ENCODE results near the gene GAS7. TPM values are rescaled to one million over a fixed set of nuclear protein-coding genes. Genes with fewer than 3 reads are reported as not detected.

Gene GAS7
- polyA plus RNA-seq, 1 experiment, result 1.4 TPM

- POLR2A ChIA-PET, result no interaction called here
- CTCF ChIA-PET, result interaction anchor here (1.9 kb wide), 1 partner anchor 11 kb away, joined by 5 read pairs; no protein-coding TSS in a partner anchor
- no peak for TF ChIP-seq CTCF (IDR thresholded peaks at IDR 0.05; ENCODE audit: insufficient read depth, low read depth, low read length)
- Histone ChIP-seq H3K36me3 (ENCODE audit: control insufficient read depth, insufficient read depth, low read length) (no peaks in the 10 kb centered on the region), H3K27me3 (ENCODE audit: control insufficient read depth, insufficient read depth, low read length) (peaks cover 5% of the 10 kb centered on the region; the same call in 1 of the 2 replicates), H3K4me3 (ENCODE audit: low read depth, low read length) (no peak overlapping the region)
- no peak for DNase-seq (ENCODE audit: low read depth)
Observed at GRCh38 chr17:10087355-10087754, 111.1 kb downstream of the GAS7 start.

GRCh38 chr17:10083864-10084263 is 114.5 kb downstream of the GAS7 start:
- no peak for DNase-seq (ENCODE audit: low read depth)
- no peaks in the 10 kb centered on the region for H3K27me3 ChIP-seq (ENCODE audit: control insufficient read depth, insufficient read depth, low read length)
- H3K4me3 ChIP-seq (ENCODE audit: low read depth, low read length), result no peak overlapping the region
- TF ChIP-seq CTCF (IDR thresholded peaks at IDR 0.05; ENCODE audit: insufficient read depth, low read depth, low read length), result no peak
- POLR2A ChIA-PET, result no interaction called here
- CTCF ChIA-PET, result no interaction called here
- no peaks in the 10 kb centered on the region for H3K36me3 ChIP-seq (ENCODE audit: control insufficient read depth, insufficient read depth, low read length)

- Histone ChIP-seq H3K36me3 (ENCODE audit: control insufficient read depth, insufficient read depth, low read length) (no peaks in the 10 kb centered on the region), H3K4me3 (ENCODE audit: low read depth, low read length) (no peak overlapping the region), H3K27me3 (ENCODE audit: control insufficient read depth, insufficient read depth, low read length) (no peaks in the 10 kb centered on the region)
- DNase-seq (ENCODE audit: low read depth), result no peak
- TF ChIP-seq CTCF (IDR thresholded peaks at IDR 0.05; ENCODE audit: insufficient read depth, low read depth, low read length), result no peak
- ChIA-PET CTCF (no interaction called here), POLR2A (no interaction called here)
Observed at GRCh38 chr17:10082795-10083194, 115.6 kb downstream of the GAS7 start.

- ChIA-PET POLR2A (no interaction called here), CTCF (no interaction called here)
- H3K36me3 ChIP-seq (ENCODE audit: control insufficient read depth, insufficient read depth, low read length), result no peaks in the 10 kb centered on the region
- no peak overlapping the region for H3K4me3 ChIP-seq (ENCODE audit: low read depth, low read length)
- no peaks in the 10 kb centered on the region for H3K27me3 ChIP-seq (ENCODE audit: control insufficient read depth, insufficient read depth, low read length)
- no peak for DNase-seq (ENCODE audit: low read depth)
- TF ChIP-seq CTCF (IDR thresholded peaks at IDR 0.05; ENCODE audit: insufficient read depth, low read depth, low read length), result no peak
Observed at GRCh38 chr17:10081571-10082169, 116.7 kb downstream of the GAS7 start.

GRCh38 chr17:10077561-10078299 is 120.7 kb downstream of the GAS7 start:
- ChIA-PET CTCF (interaction anchor here (1.2 to 2.2 kb wide), 3 partner anchors 8 to 149 kb away, joined by 3 to 8 read pairs (median 5); no protein-coding TSS in a partner anchor), POLR2A (no interaction called here)
- no peak for DNase-seq (ENCODE audit: low read depth)
- H3K4me3 ChIP-seq (ENCODE audit: low read depth, low read length), result no peak overlapping the region
- no peak for TF ChIP-seq CTCF (IDR thresholded peaks at IDR 0.05; ENCODE audit: insufficient read depth, low read depth, low read length)
- no peaks in the 10 kb centered on the region for H3K36me3 ChIP-seq (ENCODE audit: control insufficient read depth, insufficient read depth, low read length)
- no peaks in the 10 kb centered on the region for H3K27me3 ChIP-seq (ENCODE audit: control insufficient read depth, insufficient read depth, low read length)
